WTC11 (cell line): ENCODE data around the gene USP7. TPM values are rescaled to one million over a fixed set of nuclear protein-coding genes. Genes with fewer than 3 reads are reported as not detected.

Source experiments
- ATAC-seq: fragments of 200-7000 bp; cut with Tn5 transposase; 2 replicates; pipeline ENCODE4 v1.10.0; 2021; ENCODE audit warnings: mild to moderate bottlenecking, moderate library complexity
- CTCF ChIA-PET: fragments of 300-600 bp; sonication (Branson Sonifier 250); formaldehyde crosslinking; loops from one replicate; lab custom pipeline; 2021; ENCODE audit warnings: antibody characterized with exemption; lab: Charles Lee
- POLR2A ChIA-PET: fragments of 350-600 bp; sonication (Branson Sonifier 250); formaldehyde crosslinking; loops from one replicate; lab custom pipeline; 2021; ENCODE audit warnings: antibody characterized with exemption; lab: Charles Lee
- DNase-seq: peaks from one replicate; pipeline ENCODE4 v3.0.0; 2021; ENCODE audit warnings: low spot score
- H3K27ac Mint-ChIP-seq: 2 replicates; pipeline ENCODE4 v1.8.0; 2021; ENCODE audit warnings: mixed read lengths
- H3K27me3 Mint-ChIP-seq: 2 replicates; pipeline ENCODE4 v1.8.0; 2021; ENCODE audit warnings: low read depth, mild to moderate bottlenecking, moderate library complexity, mixed read lengths
- H3K36me3 Mint-ChIP-seq: 2 replicates; pipeline ENCODE4 v1.8.0; 2021; ENCODE audit warnings: mixed read lengths
- H3K4me1 Mint-ChIP-seq: 2 replicates; pipeline ENCODE4 v1.8.0; 2022; ENCODE audit warnings: mixed read lengths
- H3K4me3 Mint-ChIP-seq: 2 replicates; pipeline ENCODE4 v1.8.0; 2021; ENCODE audit warnings: mild to moderate bottlenecking, moderate library complexity, mixed read lengths
- H3K9me3 Mint-ChIP-seq: 2 replicates; pipeline ENCODE4 v1.8.0; 2021; ENCODE audit warnings: mixed read lengths
- CBFB ChIP-seq: sonication (generic); formaldehyde crosslinking; IDR thresholded peaks from 2 replicates; pipeline ENCODE4 v1.8.1; 2022; ENCODE audit warnings: mild to moderate bottlenecking, low read depth, missing genetic modification reagents
- CREM ChIP-seq: sonication (generic); formaldehyde crosslinking; IDR thresholded peaks from 2 replicates; pipeline ENCODE4 v1.8.1; 2022; ENCODE audit warnings: mild to moderate bottlenecking, missing genetic modification reagents, moderate library complexity
- EMX1 ChIP-seq: fragments of 250-450 bp; sonication (Bioruptor Pico); IDR thresholded peaks from 2 replicates; pipeline ENCODE4 v1.8.0; 2021; ENCODE audit warnings: mild to moderate bottlenecking
- GRHL2 ChIP-seq: fragments of 250-450 bp; sonication (Bioruptor Pico); IDR thresholded peaks from 2 replicates; pipeline ENCODE4 v1.8.0; 2022; ENCODE audit warnings: mild to moderate bottlenecking, moderate library complexity; ENCODE audit not compliant: insufficient replicate concordance, severe bottlenecking
- JUN ChIP-seq: sonication (generic); formaldehyde crosslinking; IDR thresholded peaks from 2 replicates; pipeline ENCODE4 v1.8.0; 2023; ENCODE audit warnings: mild to moderate bottlenecking, missing genetic modification reagents
- MXD4 ChIP-seq: fragments of 250-450 bp; sonication (Bioruptor Pico); IDR thresholded peaks from 2 replicates; pipeline ENCODE4 v1.8.0; 2021; ENCODE audit warnings: mild to moderate bottlenecking, moderate library complexity, borderline replicate concordance
- NR2C2 ChIP-seq: sonication (generic); formaldehyde crosslinking; IDR thresholded peaks from 2 replicates; pipeline ENCODE4 v1.8.0; 2022; ENCODE audit warnings: mild to moderate bottlenecking, missing genetic modification reagents
- NR3C1 ChIP-seq: sonication (generic); formaldehyde crosslinking; conservative IDR thresholded peaks from 2 replicates; pipeline ENCODE4 v1.8.1; 2023; ENCODE audit warnings: low read depth, mild to moderate bottlenecking, missing genetic modification reagents
- TP53 ChIP-seq: sonication (generic); formaldehyde crosslinking; IDR thresholded peaks from 2 replicates; pipeline ENCODE4 v1.8.1; 2023; ENCODE audit warnings: mild to moderate bottlenecking, missing genetic modification reagents
- ZBTB21 ChIP-seq: sonication (generic); formaldehyde crosslinking; IDR thresholded peaks from 2 replicates; pipeline ENCODE4 v1.8.1; 2023; ENCODE audit warnings: mild to moderate bottlenecking, missing genetic modification reagents, borderline replicate concordance
- total RNA-seq: library from RNA; stranded (reverse); gene quantifications from 3 replicates; pipeline ENCODE4 v1.2.3, GENCODE V29; 2021
- TF ChIP-seq, protein P1 (sequence below): sonication (generic); formaldehyde crosslinking; IDR thresholded peaks from 2 replicates; pipeline ENCODE4 v1.8.1; 2023; ENCODE audit warnings: mild to moderate bottlenecking, moderate library complexity, missing genetic modification reagents
- TF ChIP-seq, protein P2 (sequence below): fragments of 200-600 bp; IDR thresholded peaks from 2 replicates; pipeline ENCODE4 v1.8.0; 2022; ENCODE audit warnings: antibody characterized with exemption
- TF ChIP-seq, protein P3 (sequence below): sonication (generic); formaldehyde crosslinking; IDR thresholded peaks from 2 replicates; pipeline ENCODE4 v1.8.1; 2023; ENCODE audit warnings: mild to moderate bottlenecking, missing genetic modification reagents, moderate library complexity
- TF ChIP-seq, protein P4 (sequence below): fragments of 250-450 bp; sonication (Bioruptor Pico); IDR thresholded peaks from 2 replicates; pipeline ENCODE4 v1.9.0; 2021; ENCODE audit warnings: mild to moderate bottlenecking, borderline replicate concordance

The USP7 gene
- total RNA-seq, 1 experiment from 2014 or later: 211 TPM

DNA sequence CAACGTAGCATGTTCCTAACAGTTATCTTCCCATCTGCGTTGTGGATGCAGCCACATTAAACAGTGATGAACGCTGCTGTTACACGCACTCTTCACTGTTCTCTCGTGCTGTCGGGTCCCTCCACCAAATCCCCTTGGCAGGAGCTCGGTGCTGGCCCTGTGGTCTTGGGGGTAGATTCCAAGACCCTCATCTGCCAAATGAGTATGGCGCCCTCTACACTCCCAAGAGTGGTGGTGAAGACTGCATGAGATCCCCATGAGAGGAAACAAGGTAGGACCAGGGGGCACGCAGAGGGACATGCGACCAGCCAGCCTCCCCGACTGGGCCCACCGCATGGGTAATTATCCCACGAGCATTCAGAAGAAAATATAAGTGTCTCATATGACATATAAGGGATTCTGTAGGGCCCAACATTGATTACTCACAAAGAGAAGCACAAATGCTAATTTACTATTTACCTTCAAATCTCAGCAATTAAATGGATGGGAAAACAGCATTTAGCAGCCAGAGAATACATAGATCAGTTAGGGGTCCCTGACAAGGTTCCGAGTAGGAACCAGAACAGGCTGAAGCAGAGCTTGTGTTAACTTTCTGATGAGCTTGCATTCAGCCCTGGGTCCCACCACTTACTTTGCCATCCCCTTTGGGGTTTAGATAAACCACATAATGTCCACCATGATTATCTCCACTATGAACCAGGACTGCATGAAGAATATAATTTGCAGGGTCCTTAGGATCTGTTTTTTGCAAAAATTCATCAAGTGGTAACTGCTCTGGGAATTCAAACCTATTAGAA lies 57.7 kb downstream of the USP7 start:
- TF ChIP-seq EMX1: no peak
- TF ChIP-seq, protein P1, sequence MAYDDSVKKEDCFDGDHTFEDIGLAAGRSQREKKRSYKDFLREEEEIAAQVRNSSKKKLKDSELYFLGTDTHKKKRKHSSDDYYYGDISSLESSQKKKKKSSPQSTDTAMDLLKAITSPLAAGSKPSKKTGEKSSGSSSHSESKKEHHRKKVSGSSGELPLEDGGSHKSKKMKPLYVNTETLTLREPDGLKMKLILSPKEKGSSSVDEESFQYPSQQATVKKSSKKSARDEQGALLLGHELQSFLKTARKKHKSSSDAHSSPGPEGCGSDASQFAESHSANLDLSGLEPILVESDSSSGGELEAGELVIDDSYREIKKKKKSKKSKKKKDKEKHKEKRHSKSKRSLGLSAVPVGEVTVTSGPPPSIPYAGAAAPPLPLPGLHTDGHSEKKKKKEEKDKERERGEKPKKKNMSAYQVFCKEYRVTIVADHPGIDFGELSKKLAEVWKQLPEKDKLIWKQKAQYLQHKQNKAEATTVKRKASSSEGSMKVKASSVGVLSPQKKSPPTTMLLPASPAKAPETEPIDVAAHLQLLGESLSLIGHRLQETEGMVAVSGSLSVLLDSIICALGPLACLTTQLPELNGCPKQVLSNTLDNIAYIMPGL (CRISPR knock-in tag): no peak
- TF ChIP-seq NR3C1: no peak
- TF ChIP-seq, protein P2, sequence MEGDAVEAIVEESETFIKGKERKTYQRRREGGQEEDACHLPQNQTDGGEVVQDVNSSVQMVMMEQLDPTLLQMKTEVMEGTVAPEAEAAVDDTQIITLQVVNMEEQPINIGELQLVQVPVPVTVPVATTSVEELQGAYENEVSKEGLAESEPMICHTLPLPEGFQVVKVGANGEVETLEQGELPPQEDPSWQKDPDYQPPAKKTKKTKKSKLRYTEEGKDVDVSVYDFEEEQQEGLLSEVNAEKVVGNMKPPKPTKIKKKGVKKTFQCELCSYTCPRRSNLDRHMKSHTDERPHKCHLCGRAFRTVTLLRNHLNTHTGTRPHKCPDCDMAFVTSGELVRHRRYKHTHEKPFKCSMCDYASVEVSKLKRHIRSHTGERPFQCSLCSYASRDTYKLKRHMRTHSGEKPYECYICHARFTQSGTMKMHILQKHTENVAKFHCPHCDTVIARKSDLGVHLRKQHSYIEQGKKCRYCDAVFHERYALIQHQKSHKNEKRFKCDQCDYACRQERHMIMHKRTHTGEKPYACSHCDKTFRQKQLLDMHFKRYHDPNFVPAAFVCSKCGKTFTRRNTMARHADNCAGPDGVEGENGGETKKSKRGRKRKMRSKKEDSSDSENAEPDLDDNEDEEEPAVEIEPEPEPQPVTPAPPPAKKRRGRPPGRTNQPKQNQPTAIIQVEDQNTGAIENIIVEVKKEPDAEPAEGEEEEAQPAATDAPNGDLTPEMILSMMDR: peak; percentile 51
- TF ChIP-seq MXD4 (CRISPR knock-in tag): no peak
- TF ChIP-seq, protein P3, sequence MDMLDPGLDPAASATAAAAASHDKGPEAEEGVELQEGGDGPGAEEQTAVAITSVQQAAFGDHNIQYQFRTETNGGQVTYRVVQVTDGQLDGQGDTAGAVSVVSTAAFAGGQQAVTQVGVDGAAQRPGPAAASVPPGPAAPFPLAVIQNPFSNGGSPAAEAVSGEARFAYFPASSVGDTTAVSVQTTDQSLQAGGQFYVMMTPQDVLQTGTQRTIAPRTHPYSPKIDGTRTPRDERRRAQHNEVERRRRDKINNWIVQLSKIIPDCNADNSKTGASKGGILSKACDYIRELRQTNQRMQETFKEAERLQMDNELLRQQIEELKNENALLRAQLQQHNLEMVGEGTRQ (CRISPR knock-in tag): no peak
- TF ChIP-seq, protein P4, sequence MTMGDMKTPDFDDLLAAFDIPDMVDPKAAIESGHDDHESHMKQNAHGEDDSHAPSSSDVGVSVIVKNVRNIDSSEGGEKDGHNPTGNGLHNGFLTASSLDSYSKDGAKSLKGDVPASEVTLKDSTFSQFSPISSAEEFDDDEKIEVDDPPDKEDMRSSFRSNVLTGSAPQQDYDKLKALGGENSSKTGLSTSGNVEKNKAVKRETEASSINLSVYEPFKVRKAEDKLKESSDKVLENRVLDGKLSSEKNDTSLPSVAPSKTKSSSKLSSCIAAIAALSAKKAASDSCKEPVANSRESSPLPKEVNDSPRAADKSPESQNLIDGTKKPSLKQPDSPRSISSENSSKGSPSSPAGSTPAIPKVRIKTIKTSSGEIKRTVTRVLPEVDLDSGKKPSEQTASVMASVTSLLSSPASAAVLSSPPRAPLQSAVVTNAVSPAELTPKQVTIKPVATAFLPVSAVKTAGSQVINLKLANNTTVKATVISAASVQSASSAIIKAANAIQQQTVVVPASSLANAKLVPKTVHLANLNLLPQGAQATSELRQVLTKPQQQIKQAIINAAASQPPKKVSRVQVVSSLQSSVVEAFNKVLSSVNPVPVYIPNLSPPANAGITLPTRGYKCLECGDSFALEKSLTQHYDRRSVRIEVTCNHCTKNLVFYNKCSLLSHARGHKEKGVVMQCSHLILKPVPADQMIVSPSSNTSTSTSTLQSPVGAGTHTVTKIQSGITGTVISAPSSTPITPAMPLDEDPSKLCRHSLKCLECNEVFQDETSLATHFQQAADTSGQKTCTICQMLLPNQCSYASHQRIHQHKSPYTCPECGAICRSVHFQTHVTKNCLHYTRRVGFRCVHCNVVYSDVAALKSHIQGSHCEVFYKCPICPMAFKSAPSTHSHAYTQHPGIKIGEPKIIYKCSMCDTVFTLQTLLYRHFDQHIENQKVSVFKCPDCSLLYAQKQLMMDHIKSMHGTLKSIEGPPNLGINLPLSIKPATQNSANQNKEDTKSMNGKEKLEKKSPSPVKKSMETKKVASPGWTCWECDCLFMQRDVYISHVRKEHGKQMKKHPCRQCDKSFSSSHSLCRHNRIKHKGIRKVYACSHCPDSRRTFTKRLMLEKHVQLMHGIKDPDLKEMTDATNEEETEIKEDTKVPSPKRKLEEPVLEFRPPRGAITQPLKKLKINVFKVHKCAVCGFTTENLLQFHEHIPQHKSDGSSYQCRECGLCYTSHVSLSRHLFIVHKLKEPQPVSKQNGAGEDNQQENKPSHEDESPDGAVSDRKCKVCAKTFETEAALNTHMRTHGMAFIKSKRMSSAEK (CRISPR knock-in tag): no peak
- no peak for TF ChIP-seq GRHL2
- Mint-ChIP-seq H3K27me3 (no peaks in the 10 kb centered on the region), H3K4me3 (no peak overlapping the region), H3K36me3 (peaks cover 83% of the 10 kb centered on the region), H3K27ac (0 out of 2 replicates have a peak overlapping the region, but pooled peaks have one; percentile 3), H3K9me3 (no peaks in the 10 kb centered on the region), H3K4me1 (peaks cover 9% of the 10 kb centered on the region)
- ChIA-PET CTCF (interaction anchor here (0.6 to 3.1 kb wide), 14 partner anchors 16 to 145 kb away, joined by 3 to 24 read pairs (median 4); partner anchors contain the start of gene CARHSP1), POLR2A (no interaction called here)
- DNase-seq (peak; percentile 55), ATAC-seq (peak; percentile 89)

DNA sequence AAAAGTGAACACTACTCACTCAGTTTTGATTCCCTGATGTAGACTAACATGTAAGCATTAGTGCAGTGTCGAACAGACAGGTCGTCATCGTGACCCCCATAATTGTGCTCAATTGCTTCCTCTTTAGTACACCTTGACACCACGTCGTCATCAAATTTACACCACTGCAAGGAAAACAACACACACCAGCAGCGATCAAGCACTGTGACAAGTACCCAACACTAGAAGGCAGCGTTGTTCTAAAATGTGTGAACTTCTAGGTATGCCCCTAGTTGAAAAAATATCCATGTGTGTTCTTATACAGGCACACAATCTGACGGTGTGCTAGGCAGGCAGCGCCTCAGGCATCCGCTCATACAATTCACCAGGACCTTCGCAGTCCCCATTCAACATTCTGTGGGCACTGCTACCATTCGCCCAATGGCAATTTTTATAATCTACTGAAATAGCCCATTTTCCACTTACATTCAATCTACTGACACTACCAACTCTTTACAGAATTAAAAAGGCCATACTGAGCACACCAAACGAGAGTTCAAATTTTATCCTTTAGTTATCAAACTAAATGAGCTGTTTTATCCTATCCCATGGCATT lies 58.4 kb downstream of the USP7 start:
- DNase-seq (no peak), ATAC-seq (peak; percentile 63)
- H3K9me3 Mint-ChIP-seq: no peaks in the 10 kb centered on the region
- 0 out of 2 replicates have a peak, but pooled peaks cover 3% of the 10 kb centered on the region for H3K4me1 Mint-ChIP-seq
- H3K4me3 Mint-ChIP-seq: no peak overlapping the region
- ChIA-PET CTCF (interaction anchor here (0.6 to 3.1 kb wide), 13 partner anchors 16 to 145 kb away, joined by 3 to 24 read pairs (median 4); partner anchors contain the start of gene CARHSP1), POLR2A (no interaction called here)
- peak overlapping the region; percentile 51; the same call in 1 of the 2 replicates for H3K27ac Mint-ChIP-seq
- no peaks in the 10 kb centered on the region for H3K27me3 Mint-ChIP-seq
- H3K36me3 Mint-ChIP-seq: peaks cover 83% of the 10 kb centered on the region
- TF ChIP-seq TP53 (CRISPR knock-in tag) (no peak), GRHL2 (no peak), CBFB (no peak), ZBTB21 (CRISPR knock-in tag) (no peak), JUN (CRISPR knock-in tag) (no peak), NR2C2 (no peak), CREM (CRISPR knock-in tag) (no peak)
